Amniotic epithelial cell (primary cell): Measurements from ENCODE around the gene RNF130.
A peak's percentile ranks its signal among the peaks of the same experiment; 100 is the strongest.

ENCODE experiments used
- DNase-seq: peaks from one replicate; pipeline ENCODE4 v3.0.0-alpha.2; 2010; ENCODE audit warnings: low read depth

RNF130 gene

GRCh38 chr5:180071531-180072255, at the start of gene RNF130:
Gene RNF130, minus strand, starts transcription at chr5:180071759. Its CDS starts 57 bp downstream, at chr5:180071702.
- DNase-seq, result peak; percentile 84

- no peak for DNase-seq
Measured at GRCh38 chr5:180120237-180121101, 48.9 kb upstream of the RNF130 start.

GRCh38 chr5:180119903-180120236, 48.3 kb upstream of the RNF130 start:
- DNase-seq, result no peak

- DNase-seq, result no peak
Measured at GRCh38 chr5:180119031-180119902, 47.7 kb upstream of the RNF130 start.

DNA sequence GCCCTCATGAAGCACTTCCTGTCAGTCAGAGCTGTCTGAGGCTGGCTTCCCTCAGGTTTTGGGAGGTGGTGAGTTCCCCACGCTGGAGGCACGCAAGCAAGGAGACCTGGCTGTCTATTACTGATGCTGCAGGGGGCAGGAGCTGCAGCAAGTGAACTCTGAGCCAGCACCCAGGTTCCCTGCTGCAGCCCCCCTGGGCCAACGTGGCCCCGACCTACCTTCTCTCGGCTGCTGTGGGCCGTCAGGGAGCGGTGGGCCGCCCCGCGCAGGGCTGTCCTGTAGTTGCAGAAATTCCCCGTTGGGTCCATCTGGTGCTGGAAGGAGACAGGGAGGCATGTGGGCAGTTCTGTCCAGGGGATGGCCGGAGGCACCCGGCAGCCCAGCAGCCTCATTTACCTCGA, 46.8 kb upstream of the RNF130 start:
- DNase-seq, result no peak

DNA sequence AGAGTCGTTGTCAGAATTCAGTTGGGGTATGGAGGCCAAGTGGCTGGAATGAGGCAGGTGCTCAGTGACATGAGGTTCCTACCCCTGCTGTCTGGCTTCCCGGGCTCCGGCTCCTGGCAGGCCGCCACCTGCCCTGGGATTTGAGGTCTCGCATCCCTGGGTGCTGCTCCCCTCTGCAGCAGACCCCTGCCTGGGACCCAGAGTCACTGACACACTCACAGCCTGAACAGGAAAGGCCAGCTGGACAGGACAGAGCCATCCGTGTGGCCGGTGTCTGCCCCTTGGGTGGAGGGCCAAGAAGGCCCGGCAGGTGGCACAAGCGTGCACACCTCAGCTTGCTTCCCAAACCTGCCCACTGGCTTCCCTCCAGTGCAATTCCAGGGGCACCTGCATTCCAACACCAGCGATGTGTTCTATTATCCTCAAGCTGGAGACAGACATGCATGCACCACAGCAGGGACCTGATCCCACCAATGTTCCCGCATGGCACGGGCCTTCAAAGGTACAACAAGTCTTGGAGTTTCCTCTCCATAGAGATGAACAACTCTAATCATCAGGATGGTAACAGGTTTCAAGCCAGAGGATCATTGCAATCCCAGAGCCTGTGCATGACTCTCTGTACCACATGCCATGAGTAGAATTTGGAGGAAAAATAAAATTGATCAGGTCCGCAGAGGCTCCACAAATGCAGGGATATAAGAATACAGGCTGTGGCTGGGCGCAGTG, 45.6 kb upstream of the RNF130 start:
- no peak for DNase-seq

DNA sequence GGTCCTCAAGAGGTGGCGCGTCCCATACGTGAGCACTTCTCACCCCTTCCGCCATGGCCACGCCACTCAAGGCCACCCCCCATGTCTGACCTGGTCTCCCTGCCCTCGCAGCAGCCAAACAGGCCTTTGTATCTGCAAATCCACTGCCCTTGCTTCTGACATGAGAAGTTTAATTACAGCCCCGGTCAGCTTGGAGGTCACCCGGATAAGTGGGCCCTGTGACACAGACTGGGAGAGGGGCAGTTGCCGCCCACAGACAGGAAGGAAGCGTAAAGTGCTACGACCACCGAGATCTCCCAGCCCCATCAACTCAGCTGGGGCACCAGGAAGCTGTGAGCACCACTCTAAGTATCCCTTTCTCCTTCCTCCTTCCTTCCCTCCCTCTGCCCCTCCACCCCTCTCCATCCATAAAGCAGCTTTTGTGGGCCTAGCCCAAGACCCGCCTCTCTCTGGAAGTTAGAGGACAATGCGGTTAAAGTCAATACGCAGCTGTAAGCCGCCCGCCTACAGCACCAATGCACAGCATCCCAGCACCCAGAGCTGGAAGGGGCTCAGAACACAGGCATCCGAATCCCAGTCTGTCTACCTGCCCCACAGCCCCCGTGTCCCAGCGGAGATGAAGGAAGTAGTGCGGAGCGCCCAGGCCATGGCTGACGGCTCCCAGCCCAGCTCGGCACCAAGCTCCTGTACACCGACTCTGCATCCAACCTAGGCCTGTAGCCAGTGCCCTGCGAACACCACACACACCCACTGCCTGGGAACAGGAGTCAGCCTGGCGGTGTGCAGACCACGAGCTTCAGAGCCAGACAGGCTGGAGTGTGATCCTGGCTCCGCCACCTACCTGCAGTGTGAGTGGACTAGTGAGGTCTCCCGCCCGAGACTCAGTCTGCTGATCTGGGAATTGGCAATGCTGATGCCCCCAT, 44.8 kb upstream of the RNF130 start:
- no peak for DNase-seq

- no peak for DNase-seq
Measured at GRCh38 chr5:180115326-180116076, 43.9 kb upstream of the RNF130 start.

GRCh38 chr5:180114304-180115003, 42.9 kb upstream of the RNF130 start:
- DNase-seq, result no peak

DNA sequence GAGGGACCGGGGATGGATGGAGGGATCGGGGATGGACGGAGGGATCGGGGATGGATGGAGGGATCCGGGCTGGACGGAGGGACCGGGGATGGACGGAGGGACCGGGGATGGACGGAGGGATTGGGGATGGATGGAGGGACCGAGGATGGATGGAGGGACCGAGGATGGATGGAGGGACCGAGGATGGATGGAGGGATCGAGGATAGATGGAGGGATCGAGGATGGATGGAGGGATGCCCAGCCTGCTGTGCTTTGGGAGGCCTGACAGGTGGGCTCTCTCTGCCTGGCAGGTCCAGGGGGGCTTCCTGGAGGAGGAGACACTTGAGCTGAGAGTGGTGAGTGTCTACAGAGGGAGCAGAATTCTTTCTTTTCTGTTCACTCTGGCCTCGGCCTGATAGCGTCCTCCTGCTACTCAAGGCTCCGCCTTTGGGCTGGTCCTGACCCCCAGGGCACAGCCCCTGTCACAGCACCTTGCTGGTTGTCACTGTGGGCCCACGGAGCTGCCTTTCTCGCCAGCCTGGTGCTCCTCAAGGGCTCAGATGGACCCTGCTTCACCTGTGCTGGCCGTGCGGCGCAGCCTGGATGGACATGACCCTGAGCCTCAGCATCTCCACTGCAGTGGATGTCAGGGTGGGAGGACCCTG, 42.2 kb upstream of the RNF130 start:
- no peak for DNase-seq

DNA sequence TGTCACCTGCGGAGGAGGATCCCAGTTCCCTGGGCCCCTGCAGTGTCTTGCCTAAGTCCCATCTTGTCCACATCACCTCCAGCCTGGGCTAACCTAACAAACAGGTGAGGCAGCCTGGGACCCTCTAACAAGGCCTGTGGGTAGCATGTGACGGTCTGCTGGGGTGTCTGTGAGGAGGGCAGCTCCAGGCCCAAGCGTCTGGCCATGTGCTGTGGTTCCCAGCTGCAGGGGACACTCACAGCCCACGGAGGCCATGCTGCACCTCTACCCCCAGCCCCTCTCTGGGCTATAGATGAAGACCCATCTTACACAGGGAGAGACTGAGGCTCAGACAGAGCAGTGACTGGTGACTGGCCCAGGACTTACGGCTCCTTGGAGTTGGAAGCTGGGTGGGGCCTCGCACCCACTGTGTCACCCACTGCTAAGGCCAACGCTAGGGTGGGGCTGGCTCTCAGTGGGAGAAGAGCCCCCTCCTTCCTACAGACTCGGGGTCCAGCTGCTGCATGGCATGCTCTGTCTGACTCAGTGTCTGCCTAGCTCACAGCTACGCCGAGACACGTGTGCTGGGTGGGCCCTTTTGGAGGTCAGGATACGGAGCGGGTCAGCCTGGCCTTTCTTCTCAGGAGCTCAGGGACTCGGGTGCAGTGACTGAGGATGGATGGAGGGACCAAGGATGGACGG, 40.8 kb upstream of the RNF130 start:
- DNase-seq, result no peak

- DNase-seq, result no peak
Measured at GRCh38 chr5:180111273-180112002, 39.9 kb upstream of the RNF130 start.

GRCh38 chr5:180109920-180110319, 38.4 kb upstream of the RNF130 start:
- no peak for DNase-seq

GRCh38 chr5:180107005-180107404, 35.4 kb upstream of the RNF130 start:
- DNase-seq, result no peak

DNA sequence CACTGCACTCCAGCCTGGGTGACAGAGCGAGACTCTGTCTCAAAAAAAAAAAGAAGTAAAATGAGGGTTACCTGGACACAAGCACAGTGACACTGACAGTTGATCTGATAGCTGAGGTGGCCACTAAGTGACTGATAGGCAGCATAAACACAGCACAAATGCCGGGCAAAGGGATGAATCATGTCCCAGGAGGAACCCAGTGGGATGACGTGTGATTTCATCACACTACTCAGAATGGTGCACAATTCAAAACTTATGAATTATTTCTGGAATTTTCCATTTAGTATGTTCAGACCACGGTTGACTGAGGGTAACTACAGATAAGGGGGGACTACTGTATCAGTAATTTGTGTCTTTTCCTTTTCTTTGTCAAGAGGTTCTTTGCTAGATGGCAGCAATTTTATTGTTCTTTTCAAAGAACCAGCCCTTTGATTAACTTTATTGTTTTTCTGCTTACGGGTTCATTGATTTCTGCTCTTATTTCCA, 34.3 kb upstream of the RNF130 start:
- peak; percentile 26 for DNase-seq

GRCh38 chr5:180104168-180104530, 32.6 kb upstream of the RNF130 start:
- no peak for DNase-seq

DNA sequence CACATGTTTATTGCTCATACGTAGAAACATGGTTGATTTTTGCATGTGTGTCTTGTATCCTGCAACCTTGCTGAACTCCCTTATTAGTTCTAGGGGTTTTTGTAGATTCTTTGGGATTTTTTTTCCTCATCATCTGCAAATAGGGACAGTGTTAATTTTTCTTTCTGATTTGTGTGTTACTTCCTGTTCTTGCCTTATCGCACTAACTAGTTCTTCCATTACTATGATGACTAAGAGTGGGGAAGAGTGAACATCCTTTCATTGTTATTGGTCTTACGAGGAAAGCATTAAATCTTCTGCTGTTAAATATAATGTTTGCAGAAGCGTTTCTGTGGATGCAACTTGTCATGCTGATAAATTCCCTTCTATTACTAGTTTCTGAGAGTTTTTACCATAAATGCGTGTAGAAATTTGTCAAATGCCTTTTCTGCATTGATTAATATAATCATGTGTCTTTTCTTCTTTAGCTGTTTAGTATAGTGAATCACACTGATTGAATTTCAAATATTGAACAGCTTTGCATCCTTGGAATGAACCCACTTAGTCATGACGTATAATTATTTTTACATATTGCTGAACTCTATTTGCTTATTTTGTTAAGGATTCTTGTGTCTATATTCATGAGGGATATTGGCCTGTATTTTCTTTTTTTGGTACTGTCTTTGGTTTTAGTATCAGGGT, 32.1 kb upstream of the RNF130 start:
- DNase-seq, result no peak
